HUDEP-2 (cell line): ENCODE measurements around the gene LNX1.

ENCODE experiments used
- DNase-seq, 76 experiments: peaks; one replicate each; lab custom pipeline; 2025; ENCODE audit not compliant: unreplicated experiment in 76 of 76; lab: John Stamatoyannopoulos, UW

The LNX1 gene

GRCh38 chr4:53591372-53591892 is at the start of gene LNX1:
TSS of gene LNX1 (minus strand) at chr4:53591486. CDS start at chr4:53574002, 17,484 bp downstream.
- DNase-seq, result no peak

- DNase-seq, result no peak
Observed at GRCh38 chr4:53640576-53641453, 49.5 kb upstream of the LNX1 start.

GRCh38 chr4:53638919-53639318 is 47.6 kb upstream of the LNX1 start:
- DNase-seq, result no peak

GRCh38 chr4:53637348-53637747 is 46.1 kb upstream of the LNX1 start:
- DNase-seq, result no peak

- no peak for DNase-seq
Observed at GRCh38 chr4:53635697-53636483, 44.6 kb upstream of the LNX1 start.

GRCh38 chr4:53633608-53634007 is 42.3 kb upstream of the LNX1 start:
- DNase-seq, result no peak

- no peak for DNase-seq
Observed at GRCh38 chr4:53629296-53629695, 38.0 kb upstream of the LNX1 start.

- DNase-seq, result no peak
Observed at GRCh38 chr4:53626491-53626890, 35.2 kb upstream of the LNX1 start.

- DNase-seq, result no peak
Observed at GRCh38 chr4:53625888-53626287, 34.6 kb upstream of the LNX1 start.

GRCh38 chr4:53622739-53623151 is 31.5 kb upstream of the LNX1 start:
- no peak for DNase-seq

GRCh38 chr4:53620956-53621355 is 29.7 kb upstream of the LNX1 start:
- no peak for DNase-seq

- DNase-seq, result no peak
Observed at GRCh38 chr4:53619431-53619830, 28.1 kb upstream of the LNX1 start.

GRCh38 chr4:53618321-53618720 is 27.0 kb upstream of the LNX1 start:
- DNase-seq, result no peak

GRCh38 chr4:53617101-53617680 is 25.9 kb upstream of the LNX1 start:
- no peak for DNase-seq

GRCh38 chr4:53616219-53616618 is 24.9 kb upstream of the LNX1 start:
- DNase-seq, result no peak

- no peak for DNase-seq
Observed at GRCh38 chr4:53614591-53614990, 23.3 kb upstream of the LNX1 start.

- DNase-seq, result no peak
Observed at GRCh38 chr4:53613428-53613827, 22.1 kb upstream of the LNX1 start.

GRCh38 chr4:53608649-53609048 is 17.4 kb upstream of the LNX1 start:
- no peak for DNase-seq

- DNase-seq, result no peak
Observed at GRCh38 chr4:53608242-53608641, 17.0 kb upstream of the LNX1 start.

- DNase-seq, result no peak
Observed at GRCh38 chr4:53605783-53606182, 14.5 kb upstream of the LNX1 start.

GRCh38 chr4:53602390-53602789 is 11.1 kb upstream of the LNX1 start:
- no peak for DNase-seq
